Measurements from ENCODE around the gene OR6C2.
"Not testable (repeated sequence)": the region's sequence is repeated elsewhere in the genome, so short reads cannot be mapped to it uniquely, and the experiment has no call there.

The OR6C2 gene

GRCh38 chr12:55470088-55470829 lies 26.4 kb downstream of the OR6C2 start, which contains the start of gene OR6C70:
OR6C70 (minus strand) TSS chr12:55470138; CDS start chr12:55470138, 0 bp downstream.
- Histone ChIP-seq H3K4me1 (ENCODE audit: control insufficient read depth in 1 of 2, insufficient read depth in 2 of 2, low read length in 2 of 2) (no peaks in the 10 kb centered on the region), H3K27ac (ENCODE audit: low read depth, low read length) (no peak within 1 kb of the TSS), H3K14ac (ENCODE audit: low read length) (no peak within 1 kb of the TSS), H3K23ac (ENCODE audit: low read length) (no peak within 1 kb of the TSS), H2AK5ac (ENCODE audit: low read length) (no peak within 1 kb of the TSS), H4K12ac (ENCODE audit: low read depth, low read length) (no peak within 1 kb of the TSS), H3K79me2 (ENCODE audit: control insufficient read depth, insufficient read depth, low read length, poor library complexity) (no peaks in the 10 kb centered on the region), H2BK120ac (ENCODE audit: insufficient read depth, low read length, poor library complexity) (no peak within 1 kb of the TSS), H3K4ac (ENCODE audit: low read depth, low read length) (no peak within 1 kb of the TSS), H2BK12ac (ENCODE audit: low read length) (no peak within 1 kb of the TSS), H3K4me3 (ENCODE audit: low read depth, low read length) (no peak within 1 kb of the TSS), H3K18ac (ENCODE audit: low read length) (no peak within 1 kb of the TSS), H4K91ac (ENCODE audit: low read depth, low read length) (no peak within 1 kb of the TSS), H3K27me3 (ENCODE audit: insufficient read depth, low read length) (no peaks in the 10 kb centered on the region), H3K36me3 (ENCODE audit: control insufficient read depth in 1 of 2, insufficient read depth in 2 of 2, low read length in 2 of 2) (no peaks in the 10 kb centered on the region), H3K4me2 (ENCODE audit: low read length) (no peak within 1 kb of the TSS), H3K9ac (ENCODE audit: low read length) (no peak within 1 kb of the TSS), H2BK5ac (ENCODE audit: low read depth, low read length, poor library complexity) (no peak within 1 kb of the TSS), H3K79me1 (ENCODE audit: low read length) (no peaks in the 10 kb centered on the region), H2AFZ (ENCODE audit: insufficient read depth, low read length, poor library complexity) (no peak within 1 kb of the TSS), H3K9me3 (ENCODE audit: insufficient read depth, low read depth, low read length) (no peaks in the 10 kb centered on the region), H4K8ac (ENCODE audit: low read depth, low read length) (no peak within 1 kb of the TSS)
- WGBS (ENCODE audit: extremely low coverage, insufficient coverage, insufficient read length): no CpG with 5 or more reads among the region's 3 CpGs
- peak; percentile 1 to 44 for DNase-seq

- Histone ChIP-seq H3K9ac (ENCODE audit: low read length) (no peak overlapping the region), H2AFZ (ENCODE audit: insufficient read depth, low read length, poor library complexity) (no peak overlapping the region), H2BK120ac (ENCODE audit: insufficient read depth, low read length, poor library complexity) (no peak overlapping the region), H4K12ac (ENCODE audit: low read depth, low read length) (no peak overlapping the region), H3K4ac (ENCODE audit: low read depth, low read length) (no peak overlapping the region), H3K79me1 (ENCODE audit: low read length) (no peaks in the 10 kb centered on the region), H2BK12ac (ENCODE audit: low read length) (no peak overlapping the region), H4K8ac (ENCODE audit: low read depth, low read length) (no peak overlapping the region), H3K4me2 (ENCODE audit: low read length) (no peak overlapping the region), H3K36me3 (ENCODE audit: control insufficient read depth in 1 of 2, insufficient read depth in 2 of 2, low read length in 2 of 2) (no peaks in the 10 kb centered on the region), H3K27ac (ENCODE audit: low read depth, low read length) (no peak overlapping the region), H3K4me3 (ENCODE audit: low read depth, low read length) (no peak overlapping the region), H3K14ac (ENCODE audit: low read length) (no peak overlapping the region), H3K23ac (ENCODE audit: low read length) (no peak overlapping the region), H3K79me2 (ENCODE audit: control insufficient read depth, insufficient read depth, low read length, poor library complexity) (no peaks in the 10 kb centered on the region), H2AK5ac (ENCODE audit: low read length) (no peak overlapping the region), H3K9me3 (ENCODE audit: insufficient read depth, low read depth, low read length) (no peaks in the 10 kb centered on the region), H2BK5ac (ENCODE audit: low read depth, low read length, poor library complexity) (no peak overlapping the region), H4K91ac (ENCODE audit: low read depth, low read length) (no peak overlapping the region), H3K18ac (ENCODE audit: low read length) (no peak overlapping the region), H3K27me3 (ENCODE audit: insufficient read depth, low read length) (no peaks in the 10 kb centered on the region), H3K4me1 (ENCODE audit: control insufficient read depth in 1 of 2, insufficient read depth in 2 of 2, low read length in 2 of 2) (no peaks in the 10 kb centered on the region)
- no peak for DNase-seq
- no CpG with 5 or more reads among the region's 1 CpG for WGBS (ENCODE audit: extremely low coverage, insufficient coverage, insufficient read length)
These were observed 28.4 kb downstream of the OR6C2 start for GRCh38 chr12:55472264-55472663.

DNA sequence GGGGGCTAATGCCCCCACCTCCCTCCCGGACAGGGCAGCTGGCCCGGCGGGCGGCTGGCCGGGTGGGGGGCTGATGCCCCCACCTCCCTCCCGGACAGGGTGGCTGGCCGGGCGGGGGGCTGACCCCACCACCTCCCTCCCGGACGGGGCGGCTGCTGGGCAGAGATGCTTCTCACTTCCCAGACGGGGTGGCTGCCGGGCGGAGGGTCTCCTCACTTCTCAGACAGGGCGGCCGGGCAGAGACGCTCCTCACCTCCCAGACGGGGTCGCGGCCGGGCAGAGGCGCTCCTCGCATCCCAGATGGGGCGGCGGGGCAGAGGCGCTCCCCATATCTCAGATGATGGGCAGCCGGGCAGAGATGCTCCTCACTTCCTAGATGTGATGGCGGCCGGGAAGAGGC lies 35.3 kb downstream of the OR6C2 start:
- not testable (repeated sequence) for H2BK12ac ChIP-seq (ENCODE audit: low read length); H3K4me1 ChIP-seq (ENCODE audit: control insufficient read depth in 1 of 2, insufficient read depth in 2 of 2, low read length in 2 of 2); H3K4me3 ChIP-seq (ENCODE audit: low read depth, low read length); H3K4me2 ChIP-seq (ENCODE audit: low read length); H2AFZ ChIP-seq (ENCODE audit: insufficient read depth, low read length, poor library complexity); H3K79me2 ChIP-seq (ENCODE audit: control insufficient read depth, insufficient read depth, low read length, poor library complexity); H2AK5ac ChIP-seq (ENCODE audit: low read length); DNase-seq; H3K4ac ChIP-seq (ENCODE audit: low read depth, low read length); H3K9ac ChIP-seq (ENCODE audit: low read length); H3K14ac ChIP-seq (ENCODE audit: low read length); H3K79me1 ChIP-seq (ENCODE audit: low read length); H3K27me3 ChIP-seq (ENCODE audit: insufficient read depth, low read length); H4K12ac ChIP-seq (ENCODE audit: low read depth, low read length); H3K18ac ChIP-seq (ENCODE audit: low read length); H2BK5ac ChIP-seq (ENCODE audit: low read depth, low read length, poor library complexity); H3K9me3 ChIP-seq (ENCODE audit: insufficient read depth, low read depth, low read length); H4K8ac ChIP-seq (ENCODE audit: low read depth, low read length); H3K23ac ChIP-seq (ENCODE audit: low read length); H2BK120ac ChIP-seq (ENCODE audit: insufficient read depth, low read length, poor library complexity); H3K36me3 ChIP-seq (ENCODE audit: control insufficient read depth in 1 of 2, insufficient read depth in 2 of 2, low read length in 2 of 2); H4K91ac ChIP-seq (ENCODE audit: low read depth, low read length); H3K27ac ChIP-seq (ENCODE audit: low read depth, low read length)
- no CpG with 5 or more reads among the region's 29 CpGs for WGBS (ENCODE audit: extremely low coverage, insufficient coverage, insufficient read length)

DNA sequence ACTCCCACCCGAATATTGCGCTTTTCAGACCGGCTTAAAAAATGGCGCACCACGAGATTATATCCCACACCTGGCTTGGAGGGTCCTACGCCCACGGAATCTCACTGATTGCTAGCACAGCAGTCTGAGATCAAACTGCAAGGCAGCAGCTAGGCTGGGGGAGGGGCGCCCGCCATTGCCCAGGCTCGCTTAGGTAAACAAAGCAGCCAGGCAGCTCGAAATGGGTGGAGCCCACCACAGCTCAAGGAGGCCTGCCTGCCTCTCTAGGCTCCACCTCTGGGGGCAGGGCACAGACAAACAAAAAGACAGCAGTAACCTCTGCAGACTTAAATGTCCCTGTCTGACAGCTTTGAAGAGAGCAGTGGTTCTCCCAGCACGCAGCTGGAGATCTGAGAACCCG lies 40.4 kb downstream of the OR6C2 start:
- H3K27ac ChIP-seq (ENCODE audit: low read depth, low read length); H4K8ac ChIP-seq (ENCODE audit: low read depth, low read length); H2BK12ac ChIP-seq (ENCODE audit: low read length); H3K27me3 ChIP-seq (ENCODE audit: insufficient read depth, low read length); H3K79me1 ChIP-seq (ENCODE audit: low read length); H3K9ac ChIP-seq (ENCODE audit: low read length); H3K4me3 ChIP-seq (ENCODE audit: low read depth, low read length); H2AK5ac ChIP-seq (ENCODE audit: low read length); H2BK120ac ChIP-seq (ENCODE audit: insufficient read depth, low read length, poor library complexity); H3K36me3 ChIP-seq (ENCODE audit: control insufficient read depth in 1 of 2, insufficient read depth in 2 of 2, low read length in 2 of 2); H4K91ac ChIP-seq (ENCODE audit: low read depth, low read length); H4K12ac ChIP-seq (ENCODE audit: low read depth, low read length); H3K4me2 ChIP-seq (ENCODE audit: low read length); H3K14ac ChIP-seq (ENCODE audit: low read length); H3K23ac ChIP-seq (ENCODE audit: low read length); H3K4ac ChIP-seq (ENCODE audit: low read depth, low read length); H3K4me1 ChIP-seq (ENCODE audit: control insufficient read depth in 1 of 2, insufficient read depth in 2 of 2, low read length in 2 of 2); H3K79me2 ChIP-seq (ENCODE audit: control insufficient read depth, insufficient read depth, low read length, poor library complexity); H3K9me3 ChIP-seq (ENCODE audit: insufficient read depth, low read depth, low read length); H2AFZ ChIP-seq (ENCODE audit: insufficient read depth, low read length, poor library complexity); DNase-seq; H2BK5ac ChIP-seq (ENCODE audit: low read depth, low read length, poor library complexity); H3K18ac ChIP-seq (ENCODE audit: low read length): not testable (repeated sequence)
- no CpG with 5 or more reads among the region's 13 CpGs for WGBS (ENCODE audit: extremely low coverage, insufficient coverage, insufficient read length)
